GM23248 (cell line): Measurements from ENCODE around the gene HSPA12B.

Experiments
- EZH2 ChIP-seq: fragments of 200-600 bp; sonication (generic); IDR thresholded peaks from 2 replicates; pipeline ENCODE4 v1.6.1; 2018; ENCODE audit warnings: antibody characterized with exemption, mild to moderate bottlenecking; ENCODE audit not compliant: insufficient read depth, poor library complexity, severe bottlenecking
- EZH2phosphoT487 ChIP-seq: fragments of 200-600 bp; sonication (generic); IDR thresholded peaks from 2 replicates; pipeline ENCODE4 v1.6.1; 2018; ENCODE audit warnings: antibody characterized with exemption, moderate library complexity, mild to moderate bottlenecking, low read depth; ENCODE audit not compliant: insufficient read depth

DNA sequence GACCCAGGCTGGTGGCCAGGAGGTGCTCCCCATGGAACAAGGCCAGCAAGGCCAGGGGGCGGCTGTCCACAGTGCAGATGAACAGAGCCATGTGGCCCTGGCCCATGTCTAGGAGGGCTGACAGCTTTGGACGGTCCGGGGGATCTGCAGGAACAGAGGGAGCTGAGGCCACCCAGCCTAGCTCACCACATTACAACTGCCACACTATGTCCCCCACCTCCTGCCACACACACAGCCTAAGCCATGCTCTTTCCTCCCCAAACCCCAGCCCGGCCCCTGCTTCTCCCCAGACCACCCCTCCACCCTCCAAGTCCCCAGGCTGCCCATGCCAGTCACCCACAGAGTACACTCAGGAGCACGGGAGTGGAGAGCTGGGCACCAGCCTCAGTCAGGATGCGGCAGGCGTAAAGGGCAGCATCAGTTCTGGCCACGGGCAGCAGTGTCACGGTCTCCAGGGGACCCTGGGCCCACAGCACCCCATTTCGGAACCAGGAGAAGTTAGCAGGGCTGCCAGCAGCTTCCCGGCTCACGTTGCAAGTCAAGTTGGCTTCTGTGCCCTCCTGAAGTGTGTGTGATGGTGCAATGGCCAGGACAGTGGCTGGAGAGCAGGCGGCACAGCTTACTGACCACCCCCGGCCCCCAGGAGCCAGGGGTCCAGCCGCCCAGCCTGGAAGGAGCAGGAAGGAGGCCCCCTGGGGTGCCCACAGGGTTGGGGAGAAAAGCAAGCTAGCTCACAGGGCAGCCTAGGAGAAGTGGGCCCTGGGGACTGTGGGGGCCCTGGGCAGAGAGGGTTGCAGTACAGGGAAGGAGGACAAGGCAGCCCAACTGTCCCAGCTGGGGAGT is 35.5 kb upstream of the HSPA12B start:
- TF ChIP-seq EZH2, result no peak
- no peak for TF ChIP-seq EZH2phosphoT487
